Transverse colon (tissue), 4 donors: Measurements from ENCODE around the gene CTRL. TPM values are rescaled to one million over a fixed set of nuclear protein-coding genes. Genes with fewer than 3 reads are reported as not detected.

Source experiments
- DNase-seq: peaks from one replicate; pipeline ENCODE4 v3.0.0-alpha.2; 2019
- H3K27ac ChIP-seq, 4 donors: fragments of 200-600 bp; sonication (generic); 2 replicates each; pipeline ENCODE4 v1.5.1; 2016 to 2018; ENCODE audit warnings: inconsistent platforms in 4 of 4
- H3K27me3 ChIP-seq: fragments of 200-600 bp; sonication (generic); 2 replicates; pipeline ENCODE4 v1.5.1; 2017; ENCODE audit warnings: inconsistent platforms
- H3K36me3 ChIP-seq, 4 donors: fragments of 200-600 bp; sonication (generic); 2 replicates each; pipeline ENCODE4 v1.5.1; 2017 to 2019; ENCODE audit warnings: inconsistent platforms in 4 of 4
- H3K4me1 ChIP-seq, 4 donors: fragments of 200-600 bp; sonication (generic); 2 replicates each; pipeline ENCODE4 v1.5.1; 2017 to 2020; ENCODE audit warnings: inconsistent platforms in 4 of 4
- H3K4me3 ChIP-seq, 4 donors: fragments of 200-600 bp; sonication (generic); 1 replicate in 1 of 4; 2 replicates in 3 of 4; pipeline versions ENCODE4 v1.5.1 to v1.6.1; 2017 to 2019; ENCODE audit warnings: inconsistent platforms in 4 of 4
- H3K9me3 ChIP-seq, 2 donors: fragments of 200-600 bp; sonication (generic); 2 replicates each; pipeline ENCODE4 v1.5.1; 2017 to 2019; ENCODE audit warnings: inconsistent platforms in 2 of 2
- EP300 ChIP-seq: sonication (generic); formaldehyde crosslinking; IDR thresholded peaks from one replicate; pipeline ENCODE4 v1.6.1; 2017; ENCODE audit warnings: antibody characterized with exemption, low read depth
- POLR2A ChIP-seq: fragments of 450-650 bp; IDR thresholded peaks from one replicate; pipeline ENCODE4 v1.6.1; 2016; ENCODE audit warnings: antibody characterized with exemption, mild to moderate bottlenecking, moderate library complexity
- POLR2AphosphoS5 ChIP-seq, 3 donors: sonication (generic); formaldehyde crosslinking; IDR thresholded peaks; one replicate each; pipeline ENCODE4 v1.6.1; 2016; ENCODE audit warnings: antibody characterized with exemption in 3 of 3
- WGBS, 2 donors: methylation state at CpG; one replicate each; pipeline ENCODE4 v1.1.5; 2018; ENCODE audit warnings: low coverage in 1 of 2; 5-methylcytosine and 5-hydroxymethylcytosine counted together
- in situ Hi-C, 4 donors: fragments of 200-750 bp; cut with MboI; loops; one replicate each; pipeline versions ENCODE4 v1.15.0 to v1.15.1; 2017; ENCODE audit warnings: low sequenced_read_pairs in 3 of 4, low pct_ligation_motif_present in 1 of 4, low pct_unique_long_range_greater_than_20kb in 1 of 4
- intact Hi-C: fragments of 100-400 bp; cut with DNase I; formaldehyde crosslinking; loops from one replicate; pipeline ENCODE4 v1.15.1; 2023; ENCODE audit warnings: low total_unique reads
- total RNA-seq, 4 donors: library from RNA; depleted of rRNA; stranded (reverse); fragments of >200 nt; gene quantifications; one replicate each; pipeline ENCODE4 v1.1.0, GENCODE V29; 2016
- TF ChIP-seq, protein P1 (sequence below), 5 experiments: fragments of 200-600 bp in 3 of 5; fragments of 450-650 bp in 2 of 5; sonication (generic) in 3 of 5; IDR thresholded peaks; 1 replicate in 2 of 5; 2 replicates in 3 of 5; pipeline ENCODE4 v1.5.1; 2016 to 2017; ENCODE audit warnings: antibody characterized with exemption in 5 of 5, inconsistent platforms in 3 of 5, mild to moderate bottlenecking in 2 of 5, moderate library complexity in 1 of 5

Gene CTRL
- total RNA-seq, 4 donors from 2014 or later, result 1.6 to 2.1 (median 1.6) TPM; not detected in 1

DNA sequence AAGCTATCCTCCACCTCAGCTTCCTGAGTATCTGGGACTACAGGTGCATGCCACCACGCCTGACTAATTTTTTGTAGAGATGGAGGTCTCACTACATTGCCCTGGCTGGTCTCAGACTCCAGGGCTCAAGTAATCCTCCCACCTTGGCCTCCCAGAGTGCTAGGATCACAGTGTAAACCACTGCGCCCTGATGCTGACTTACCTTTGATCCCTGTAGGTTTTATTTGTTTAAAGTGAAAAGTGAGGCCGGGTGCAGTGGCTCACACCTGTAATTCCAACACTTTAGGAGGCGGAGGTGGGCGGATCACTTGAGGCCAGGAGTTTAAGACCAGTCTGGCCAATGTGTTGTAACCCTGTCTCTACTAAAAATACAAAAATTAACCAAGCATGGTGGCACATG is 29.9 kb downstream of the CTRL start:
- WGBS, 2 donors, result 77 to 80% methylated on average over 1 to 5 of the region's 5 CpGs
- DNase-seq, result peak; percentile 33
- Histone ChIP-seq H3K9me3 (no peaks in the 10 kb centered on the region), H3K4me3 (no peak overlapping the region), H3K36me3 (no peaks in the 10 kb centered on the region), H3K27me3 (no peaks in the 10 kb centered on the region), H3K4me1 (peaks cover 0 to 30% (median 13%) of the 10 kb centered on the region in 4 donors), H3K27ac (peak overlapping the region in 2 of 4 donors; percentile 23 to 35)
- TF ChIP-seq EP300, result no peak
- TF ChIP-seq, protein P1, sequence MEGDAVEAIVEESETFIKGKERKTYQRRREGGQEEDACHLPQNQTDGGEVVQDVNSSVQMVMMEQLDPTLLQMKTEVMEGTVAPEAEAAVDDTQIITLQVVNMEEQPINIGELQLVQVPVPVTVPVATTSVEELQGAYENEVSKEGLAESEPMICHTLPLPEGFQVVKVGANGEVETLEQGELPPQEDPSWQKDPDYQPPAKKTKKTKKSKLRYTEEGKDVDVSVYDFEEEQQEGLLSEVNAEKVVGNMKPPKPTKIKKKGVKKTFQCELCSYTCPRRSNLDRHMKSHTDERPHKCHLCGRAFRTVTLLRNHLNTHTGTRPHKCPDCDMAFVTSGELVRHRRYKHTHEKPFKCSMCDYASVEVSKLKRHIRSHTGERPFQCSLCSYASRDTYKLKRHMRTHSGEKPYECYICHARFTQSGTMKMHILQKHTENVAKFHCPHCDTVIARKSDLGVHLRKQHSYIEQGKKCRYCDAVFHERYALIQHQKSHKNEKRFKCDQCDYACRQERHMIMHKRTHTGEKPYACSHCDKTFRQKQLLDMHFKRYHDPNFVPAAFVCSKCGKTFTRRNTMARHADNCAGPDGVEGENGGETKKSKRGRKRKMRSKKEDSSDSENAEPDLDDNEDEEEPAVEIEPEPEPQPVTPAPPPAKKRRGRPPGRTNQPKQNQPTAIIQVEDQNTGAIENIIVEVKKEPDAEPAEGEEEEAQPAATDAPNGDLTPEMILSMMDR (IDR thresholded peaks at IDR 0.05), result no peak
- no peak for TF ChIP-seq POLR2AphosphoS5 (IDR thresholded peaks at IDR 0.05)
- no peak for TF ChIP-seq POLR2A
- intact Hi-C loops (no loop called here), in situ Hi-C loops (no loop called here)

DNA sequence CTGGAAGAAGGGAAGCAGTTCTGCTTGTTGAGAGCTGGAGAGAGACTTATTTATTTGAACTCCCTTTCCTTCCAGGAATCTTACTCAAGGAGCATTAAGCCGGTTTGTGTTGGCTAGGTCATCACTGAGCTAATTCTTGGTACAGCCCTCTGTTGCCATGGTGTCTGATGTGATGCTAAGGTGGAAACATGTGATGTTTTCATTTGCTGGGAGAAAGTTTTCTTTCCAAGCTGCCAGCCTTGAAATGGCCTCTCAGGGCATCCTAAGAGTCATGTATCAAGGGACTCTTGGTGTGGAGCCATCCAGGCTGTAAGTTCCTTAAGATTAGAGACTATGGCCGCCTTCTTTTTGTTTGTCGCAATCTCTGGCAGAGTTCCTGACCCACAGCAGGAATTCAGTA is 34.4 kb downstream of the CTRL start:
- no peak overlapping the region for H3K4me3 ChIP-seq
- peaks cover 8 to 60% (median 37%) of the 10 kb centered on the region in 4 donors for H3K4me1 ChIP-seq
- no peak for TF ChIP-seq POLR2AphosphoS5 (IDR thresholded peaks at IDR 0.05)
- TF ChIP-seq POLR2A, result no peak
- TF ChIP-seq EP300, result no peak
- TF ChIP-seq, protein P1 (IDR thresholded peaks at IDR 0.05), result no peak
- WGBS, 2 donors, result 73 to 86% methylated on average over 3 of the region's 3 CpGs
- H3K27me3 ChIP-seq, result no peaks in the 10 kb centered on the region
- no peaks in the 10 kb centered on the region for H3K36me3 ChIP-seq
- no peaks in the 10 kb centered on the region for H3K9me3 ChIP-seq
- in situ Hi-C loops (no loop called here), intact Hi-C loops (no loop called here)
- H3K27ac ChIP-seq, result peak overlapping the region in 1 of 4 donors; percentile 8
- no peak for DNase-seq

DNA sequence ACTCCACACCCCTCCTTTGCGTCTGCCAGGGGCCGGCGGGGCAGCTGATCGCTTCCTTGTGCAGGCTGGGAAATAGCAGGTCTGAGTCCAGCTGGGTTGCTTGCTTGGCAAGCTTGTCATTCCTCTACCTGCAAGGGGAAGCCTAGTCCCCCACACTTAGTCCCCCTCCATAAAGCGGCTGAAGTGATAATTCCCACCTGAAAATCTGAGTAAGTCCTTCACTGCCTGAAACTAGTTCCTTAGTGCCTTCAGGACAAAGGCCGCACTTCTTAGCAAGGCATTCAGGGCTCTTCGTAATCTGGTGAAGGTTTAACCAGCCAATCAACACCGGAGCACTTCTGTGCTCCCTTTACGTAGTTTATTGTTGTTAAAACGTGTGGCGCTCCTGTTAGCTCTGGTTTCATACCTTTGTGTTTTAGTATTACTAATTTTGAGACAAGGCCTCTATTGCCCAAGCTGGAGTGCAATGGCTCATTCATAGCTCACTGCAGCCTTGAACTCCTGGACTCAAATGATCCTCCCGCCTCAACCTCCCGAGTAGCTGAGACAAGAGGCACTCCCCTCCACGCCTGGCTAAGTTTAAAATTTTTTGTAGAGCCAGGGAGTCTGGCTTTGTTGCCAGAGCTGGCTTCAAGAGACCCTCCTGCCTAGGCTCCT is 37.8 kb downstream of the CTRL start:
- in situ Hi-C loops (no loop called here), intact Hi-C loops (no loop called here)
- TF ChIP-seq POLR2A (peak; percentile 62), POLR2AphosphoS5 (IDR thresholded peaks at IDR 0.05) (peak; percentile 49 to 62 (median 52))
- TF ChIP-seq, protein P1 (IDR thresholded peaks at IDR 0.05), result no peak
- H3K36me3 ChIP-seq, result no peaks in the 10 kb centered on the region
- WGBS, 2 donors, result 13 to 24% methylated on average over 7 to 14 of the region's 14 CpGs
- DNase-seq, result peak; percentile 54
- no peaks in the 10 kb centered on the region for H3K9me3 ChIP-seq
- peaks cover 8 to 51% (median 39%) of the 10 kb centered on the region in 4 donors for H3K4me1 ChIP-seq
- H3K4me3 ChIP-seq, result peak overlapping the region; percentile 68 to 98 (median 89)
- no peaks in the 10 kb centered on the region for H3K27me3 ChIP-seq
- H3K27ac ChIP-seq, result peak overlapping the region; percentile 94 to 99 (median 98)

DNA sequence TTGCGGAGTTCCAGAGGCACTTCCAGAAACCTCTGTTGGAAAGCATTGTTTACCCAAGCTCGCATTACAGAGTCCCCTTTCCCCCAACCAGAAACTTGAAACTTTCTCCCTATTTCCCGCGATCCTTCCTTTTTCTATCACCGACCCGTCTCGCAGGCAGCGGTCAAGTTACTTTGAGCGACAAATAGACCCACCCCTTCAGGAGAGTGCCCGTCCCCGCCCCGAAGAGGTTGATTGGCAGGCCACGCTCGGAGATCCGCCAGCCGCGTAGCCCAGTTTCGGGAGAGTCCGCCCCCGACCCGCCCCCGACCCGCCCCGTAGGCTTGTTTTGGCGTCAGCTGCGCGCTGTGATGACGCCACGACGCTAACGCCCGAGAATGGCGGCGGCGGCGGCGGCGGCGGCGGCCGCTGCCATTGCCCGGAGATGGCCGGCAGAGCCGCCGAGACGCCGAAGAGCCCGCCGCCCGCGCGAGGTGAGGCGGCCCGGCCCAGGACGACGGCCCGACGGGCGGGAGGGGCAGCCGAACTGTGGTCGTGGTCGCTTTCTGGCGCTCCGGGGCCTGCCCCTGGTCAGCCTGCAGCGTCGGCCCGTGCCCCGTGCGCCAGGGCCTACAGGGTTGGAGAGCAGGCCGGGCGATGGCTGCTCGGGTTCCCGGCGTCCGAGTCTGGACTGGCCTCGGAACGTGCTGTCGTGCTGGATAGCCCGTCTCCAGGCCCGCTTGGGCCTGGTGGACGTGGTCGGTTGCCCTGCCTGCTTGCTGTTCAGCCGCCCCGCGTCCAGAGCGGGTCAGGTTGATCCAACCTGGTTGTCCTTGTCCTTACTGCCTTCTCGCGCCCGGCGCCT is 38.5 kb downstream of the CTRL start, which contains the start of gene PSKH1:
PSKH1 (plus strand) TSS at position 356 of the 844 bp plus-strand sequence. CDS start 15,496 bp downstream, outside the sequence.
- intact Hi-C loops (no loop called here), in situ Hi-C loops (no loop called here)
- DNase-seq, result peak; percentile 98
- WGBS, 2 donors, result 0 to 1% methylated on average over 1 to 64 of the region's 90 CpGs
- Histone ChIP-seq H3K9me3 (no peaks in the 10 kb centered on the region), H3K27me3 (no peaks in the 10 kb centered on the region), H3K4me1 (peaks cover 8 to 50% (median 39%) of the 10 kb centered on the region in 4 donors), H3K4me3 (peak within 1 kb of the TSS; percentile 68 to 98 (median 89)), H3K36me3 (no peaks in the 10 kb centered on the region), H3K27ac (peak within 1 kb of the TSS; percentile 94 to 99 (median 98))
- peak; percentile 65 to 86 (median 79) for TF ChIP-seq POLR2AphosphoS5 (IDR thresholded peaks at IDR 0.05)
- TF ChIP-seq EP300, result no peak
